Stimulated activated CD8-positive, alpha-beta memory T cell treated with anti-CD3 and anti-CD28 coated beads, Interleukin-12 subunit alpha, Interleukin-12 subunit beta, amount 100 ng/mL, for 24 hours (primary cell): ENCODE data around the gene PPP1R9B.

ENCODE experiments used
- DNase-seq: peaks from one replicate; pipeline ENCODE4 v3.0.0-alpha.2; 2020; ENCODE audit errors: extremely low read depth

The PPP1R9B gene

GRCh38 chr17:50187394-50187725 lies 36.9 kb upstream of the PPP1R9B start:
- DNase-seq = no peak

GRCh38 chr17:50186661-50187393 lies 36.4 kb upstream of the PPP1R9B start:
- no peak for DNase-seq

GRCh38 chr17:50185631-50186471 lies 35.4 kb upstream of the PPP1R9B start:
- no peak for DNase-seq

DNA sequence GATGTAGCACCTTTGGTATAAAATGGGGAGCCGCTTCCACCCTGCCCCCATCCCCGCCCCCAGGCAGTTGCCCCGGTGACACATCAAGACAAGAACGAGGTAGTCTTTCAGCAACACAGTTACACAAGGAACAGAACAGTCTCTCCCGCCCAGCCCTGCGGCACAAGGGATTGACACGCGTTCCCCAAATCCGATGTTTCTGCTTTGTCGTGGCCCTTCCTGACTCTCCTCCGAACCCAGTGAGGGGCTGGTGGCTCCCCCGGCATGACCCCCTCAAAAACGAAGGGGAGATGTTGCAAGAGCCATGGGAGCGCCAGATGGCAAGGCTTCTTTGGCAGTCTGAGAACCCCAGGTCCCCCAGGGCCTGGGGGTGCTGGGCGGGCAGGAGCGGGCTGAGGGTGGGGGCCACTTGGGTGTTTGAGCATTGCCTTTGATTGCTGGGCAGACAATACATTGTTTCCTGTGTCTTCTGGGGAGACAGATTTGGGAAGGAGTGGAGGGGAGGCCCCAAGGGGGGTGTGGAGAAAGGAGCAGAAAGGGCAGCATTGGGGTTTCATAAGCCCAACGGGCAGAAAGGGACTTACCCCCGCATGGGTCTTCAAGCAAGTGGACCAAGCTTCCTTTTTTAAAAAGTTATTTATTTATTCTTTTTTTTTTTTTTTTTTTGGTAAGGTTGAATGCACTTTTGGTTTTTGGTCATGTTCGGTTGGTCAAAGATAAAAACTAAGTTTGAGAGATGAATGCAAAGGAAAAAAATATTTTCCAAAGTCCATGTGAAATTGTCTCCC lies 34.3 kb upstream of the PPP1R9B start:
- no peak for DNase-seq

GRCh38 chr17:50184064-50184463 lies 33.6 kb upstream of the PPP1R9B start:
- DNase-seq = no peak

GRCh38 chr17:50183421-50183994 lies 33.0 kb upstream of the PPP1R9B start:
- DNase-seq = no peak

DNA sequence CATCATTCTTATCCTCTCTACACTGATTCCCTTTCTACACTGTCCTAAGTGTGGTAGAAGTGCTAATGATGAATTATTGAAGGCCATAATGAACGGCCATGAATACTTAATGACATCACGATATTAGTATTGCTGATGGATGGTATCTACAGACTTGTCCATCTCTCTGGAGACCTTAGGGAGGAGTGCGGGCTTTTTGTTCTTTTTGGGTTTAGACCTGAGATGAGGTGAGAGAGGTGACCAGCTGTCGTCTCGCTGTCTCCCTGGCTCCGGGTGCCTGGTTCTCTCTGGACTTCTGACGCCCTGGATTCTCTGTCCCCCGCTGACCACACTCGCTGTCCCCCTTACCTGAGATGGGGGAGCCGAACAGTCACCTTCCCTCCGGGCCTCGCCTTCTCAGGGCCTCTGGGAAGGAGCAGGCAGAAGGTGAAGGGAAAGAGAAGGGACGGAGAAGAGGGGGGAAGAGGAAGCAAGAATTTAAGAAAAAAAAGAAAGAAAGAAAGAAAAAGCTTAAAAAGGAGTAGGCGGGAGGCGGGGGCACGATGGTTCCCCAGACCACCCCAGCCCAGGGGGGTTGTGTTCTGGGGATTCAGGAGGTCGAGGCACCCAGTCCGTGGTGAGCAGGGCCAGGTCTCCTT lies 32.4 kb upstream of the PPP1R9B start:
- no peak for DNase-seq

DNA sequence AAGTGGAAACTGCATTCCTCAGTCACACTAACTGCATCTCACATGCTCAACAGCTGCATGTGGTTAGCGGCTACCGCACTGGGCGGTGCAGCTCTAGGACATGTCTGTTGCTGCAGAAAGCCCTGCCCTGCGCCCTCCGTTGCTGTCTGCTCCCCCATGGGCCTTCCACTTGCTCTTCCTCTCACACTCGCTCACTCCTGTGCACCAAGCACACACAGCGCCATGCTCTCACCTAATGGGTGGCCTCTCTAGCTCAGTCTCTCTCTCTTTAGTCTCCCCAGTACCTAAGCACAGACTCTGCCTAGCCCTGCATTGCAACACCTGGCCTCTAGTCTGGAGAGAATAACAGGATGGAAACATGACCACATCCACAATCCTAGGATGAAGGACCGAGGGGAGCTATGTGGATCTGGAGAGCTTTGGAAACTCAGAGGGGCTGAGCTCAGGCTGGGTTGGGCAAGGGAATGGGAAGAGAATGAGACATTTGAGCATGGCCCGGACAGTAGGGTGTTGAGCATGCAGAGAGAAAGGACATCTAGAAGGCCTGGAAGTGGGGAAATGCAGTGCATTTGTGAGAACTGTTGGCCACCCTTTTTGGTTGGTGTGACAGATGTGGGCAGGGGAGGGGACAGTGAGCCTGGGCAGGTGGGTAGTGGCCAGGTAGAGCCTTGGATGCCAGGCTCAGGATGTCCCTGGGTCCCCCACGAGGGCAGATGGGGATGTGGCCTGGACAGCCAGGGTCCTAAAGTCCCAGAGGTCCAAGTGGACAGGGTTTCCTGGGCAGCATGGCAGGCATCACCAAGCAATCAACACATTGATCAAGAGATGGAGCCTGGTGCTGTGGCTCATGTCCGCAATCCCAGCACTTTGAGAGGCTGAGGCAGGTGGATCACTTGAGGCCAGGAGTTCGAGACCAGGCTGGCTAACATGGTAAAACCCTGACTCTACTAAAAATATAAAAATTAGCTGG lies 31.4 kb upstream of the PPP1R9B start:
- no peak for DNase-seq

GRCh38 chr17:50181144-50181543 lies 30.7 kb upstream of the PPP1R9B start:
- DNase-seq = no peak

- no peak for DNase-seq
Observed at GRCh38 chr17:50180620-50181019, 30.1 kb upstream of the PPP1R9B start.

DNA sequence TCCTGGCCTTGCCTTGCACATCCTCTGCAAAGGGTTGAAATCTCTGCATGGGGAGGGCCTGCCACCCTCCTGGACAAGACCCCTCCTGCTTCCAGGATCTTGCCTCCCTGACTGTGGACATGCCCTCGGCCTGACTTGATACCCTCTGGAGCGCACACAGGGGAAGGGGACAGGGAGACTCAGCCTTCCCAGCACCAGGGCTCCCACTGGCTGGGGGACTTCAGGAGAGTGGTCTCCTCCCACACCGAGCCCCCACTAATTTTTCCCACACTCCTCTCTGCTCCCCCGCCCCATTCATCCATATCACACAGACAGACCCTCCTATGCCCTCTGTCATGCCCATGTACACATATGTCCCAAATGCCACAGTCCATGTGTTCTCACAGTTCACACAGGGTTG lies 29.6 kb upstream of the PPP1R9B start:
- DNase-seq = no peak

- DNase-seq = no peak
Observed at GRCh38 chr17:50177983-50178834, 27.7 kb upstream of the PPP1R9B start.

- DNase-seq = no peak
Observed at GRCh38 chr17:50177476-50177875, 27.0 kb upstream of the PPP1R9B start.

GRCh38 chr17:50176559-50177357 lies 26.3 kb upstream of the PPP1R9B start:
- no peak for DNase-seq

DNA sequence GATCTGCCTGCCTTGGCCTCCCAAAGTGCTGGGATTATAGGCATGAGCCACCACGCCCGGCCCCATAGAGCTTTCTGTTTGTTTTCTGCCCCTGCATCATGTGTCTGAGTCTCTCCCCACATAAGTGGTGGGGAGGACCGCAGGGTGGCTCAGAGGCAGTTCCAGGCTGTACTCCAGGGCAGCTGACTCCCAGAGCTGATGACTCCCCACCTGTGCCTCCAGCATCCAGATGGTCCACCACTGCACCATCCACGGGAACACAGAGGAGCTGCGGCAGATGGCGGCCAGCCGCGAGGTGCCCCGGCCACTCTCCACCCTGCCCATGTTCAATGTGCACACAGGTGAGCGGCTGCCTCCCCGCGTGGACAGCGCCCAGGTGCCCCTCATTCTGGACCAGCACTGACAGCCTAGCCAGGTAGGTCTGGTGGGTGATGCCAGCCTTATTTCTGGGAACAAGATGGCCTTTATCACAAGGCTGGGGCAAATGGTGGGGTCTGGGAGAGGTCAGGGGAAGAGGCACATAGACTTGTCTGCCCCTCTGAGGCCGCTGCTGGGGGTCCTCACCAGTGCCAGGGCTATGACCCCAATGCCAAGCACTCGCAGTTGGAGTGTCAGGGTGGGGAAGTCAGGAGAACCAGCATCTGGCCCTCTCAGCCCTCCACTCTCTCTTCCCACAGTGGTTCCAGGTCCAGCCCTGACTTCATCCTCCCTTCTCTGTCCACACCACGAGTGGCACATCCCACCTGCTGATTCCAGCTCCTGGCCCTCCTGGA lies 24.7 kb upstream of the PPP1R9B start:
- DNase-seq = no peak

- DNase-seq = no peak
Observed at GRCh38 chr17:50174444-50174843, 24.0 kb upstream of the PPP1R9B start.

- DNase-seq = no peak
Observed at GRCh38 chr17:50173335-50173941, 23.0 kb upstream of the PPP1R9B start.
